ENCODE data around the gene SLC25A10.

- TF ChIP-seq POLR2AphosphoS5 (IDR thresholded peaks at IDR 0.05) (no peak), CTCF (IDR thresholded peaks at IDR 0.05; ENCODE audit: poor library complexity, severe bottlenecking) (no peak), TAF1 (IDR thresholded peaks at IDR 0.05; ENCODE audit: low read depth) (no peak), RAD21 (conservative IDR thresholded peaks at IDR 0.05) (no peak), EZH2 (IDR thresholded peaks at IDR 0.05; ENCODE audit: borderline replicate concordance, insufficient read depth, low read length, poor library complexity, severe bottlenecking) (no peak), MXI1 (conservative IDR thresholded peaks at IDR 0.05; ENCODE audit: poor library complexity, severe bottlenecking) (no peak), REST (IDR thresholded peaks at IDR 0.05; ENCODE audit: borderline replicate concordance) (no peak), SMC3 (conservative IDR thresholded peaks at IDR 0.05; ENCODE audit: poor library complexity) (no peak)
These were observed 13.9 kb downstream of the SLC25A10 start for GRCh38 chr17:81726004-81726403.

Data from neural cell (in vitro differentiated cells).